ENCODE data around the gene WDR93. TPM values are rescaled to one million over a fixed set of nuclear protein-coding genes. Genes with fewer than 3 reads are reported as not detected.

Gene WDR93
- total RNA-seq, result under 0.01 TPM in 1 of 2 replicates, not detected in the other

GRCh38 chr15:89690276-89691218 lies at the start of gene WDR93, which contains the start of gene PEX11A:
WDR93 (plus strand) TSS chr15:89690811; CDS start chr15:89701747, 10,936 bp downstream.
PEX11A (minus strand) TSS chr15:89690754; CDS start chr15:89690632, 122 bp downstream.

GRCh38 chr15:89654847-89655805 lies 35.5 kb upstream of the WDR93 start, which contains the start of gene KIF7:
KIF7 (minus strand) TSS chr15:89655467; CDS start chr15:89652930, 2,537 bp downstream.

GRCh38 chr15:89679212-89679611 lies 11.4 kb upstream of the WDR93 start, which contains the start of gene PLIN1:
PLIN1 (minus strand) TSS chr15:89679367; CDS start chr15:89677489, 1,878 bp downstream.

GRCh38 chr15:89750560-89751542 lies 60.2 kb downstream of the WDR93 start, which contains the start of gene MESP1:
MESP1 (minus strand) TSS chr15:89751249; CDS start chr15:89751231, 18 bp downstream.

GRCh38 chr15:89776274-89777072 lies 85.9 kb downstream of the WDR93 start, which contains the start of gene MESP2:
MESP2 (plus strand) TSS chr15:89776332; CDS start chr15:89776358, 26 bp downstream.

Small RNAs within 50 kb of the gene (small RNA-seq; reads per million reads assigned to genes)
- not detected for gene RNU6-132P

Other genes starting within 250 kb of the WDR93 start
- gene RHCG, start 194.2 kb upstream of the WDR93 start, total RNA-seq, result not detected in 2 replicates
- 6.2 and 11.9 TPM in 2 replicates for gene TICRR, start 115.3 kb upstream of the WDR93 start, total RNA-seq
- gene KIF7, start 35.3 kb upstream of the WDR93 start, total RNA-seq, result 8.8 and 10.0 TPM in 2 replicates
- gene PLIN1, start 11.4 kb upstream of the WDR93 start, total RNA-seq, result not detected in 2 replicates
- gene PEX11A, start 57 bp upstream of the WDR93 start, total RNA-seq, result 2.5 and 5.5 TPM in 2 replicates
- gene MESP1, start 60.4 kb downstream of the WDR93 start, total RNA-seq, result 0.20 TPM in 1 of 2 replicates, not detected in the other
- 0.78 and 1.1 TPM in 2 replicates for gene MESP2, start 85.5 kb downstream of the WDR93 start, total RNA-seq
- gene ANPEP, start 124.0 kb downstream of the WDR93 start, total RNA-seq, result 514 and 670 TPM in 2 replicates
- gene AP3S2, start 203.2 kb downstream of the WDR93 start, total RNA-seq, result 36.7 and 43.2 TPM in 2 replicates
- 11.8 and 12.7 TPM in 2 replicates for gene ARPIN, start 222.1 kb downstream of the WDR93 start, total RNA-seq